ENCODE results near the gene SSBP3. TPM values are rescaled to one million over a fixed set of nuclear protein-coding genes. Genes with fewer than 3 reads are reported as not detected.

The SSBP3 gene
- total and polyA plus RNA-seq, 2 donors from 2014 or later, result 33.3 to 49.6 TPM

DNA sequence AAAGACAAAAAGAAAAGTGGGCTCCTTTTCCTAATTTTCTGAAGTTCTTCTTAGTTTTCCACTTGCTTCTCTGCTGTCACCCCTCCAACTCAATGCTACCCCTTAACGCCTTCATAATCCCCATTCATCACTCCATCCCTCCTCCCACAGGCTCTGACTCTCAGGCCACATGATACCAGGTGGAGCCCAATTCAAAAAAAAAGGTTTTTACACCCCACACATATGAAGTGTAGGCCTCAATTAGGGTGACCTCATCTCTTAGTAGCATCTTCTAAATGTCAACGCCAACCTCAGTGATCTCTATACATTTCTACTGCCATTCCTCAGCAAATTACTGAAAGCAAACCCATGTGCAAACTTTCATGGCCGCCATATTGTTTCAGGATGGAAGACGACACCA, 6.4 kb downstream of the SSBP3 start:
- Histone ChIP-seq H3K36me3 (ENCODE audit: control insufficient read depth in 2 of 3, insufficient read depth in 3 of 3, low read length in 3 of 3) (peaks cover 16 to 38% (median 21%) of the 10 kb centered on the region in 3 donors), H3K27me3 (ENCODE audit: control insufficient read depth, insufficient read depth, low read length) (no peaks in the 10 kb centered on the region), H3K27ac (ENCODE audit: low read depth in 2 of 2, low read length in 2 of 2) (no peak overlapping the region), H3K4me1 (ENCODE audit: control insufficient read depth in 2 of 3, insufficient read depth in 2 of 3, low read depth in 1 of 3, low read length in 3 of 3) (peaks cover 5 to 25% (median 8%) of the 10 kb centered on the region in 3 donors), H3K9me3 (ENCODE audit: control insufficient read depth in 2 of 3, insufficient read depth in 1 of 3, low read length in 3 of 3) (no peaks in the 10 kb centered on the region), H3K9ac (ENCODE audit: low read length in 3 of 3) (no peak overlapping the region), H3K4me3 (ENCODE audit: low read length in 3 of 3) (no peak overlapping the region)
- TF ChIP-seq, protein P1, sequence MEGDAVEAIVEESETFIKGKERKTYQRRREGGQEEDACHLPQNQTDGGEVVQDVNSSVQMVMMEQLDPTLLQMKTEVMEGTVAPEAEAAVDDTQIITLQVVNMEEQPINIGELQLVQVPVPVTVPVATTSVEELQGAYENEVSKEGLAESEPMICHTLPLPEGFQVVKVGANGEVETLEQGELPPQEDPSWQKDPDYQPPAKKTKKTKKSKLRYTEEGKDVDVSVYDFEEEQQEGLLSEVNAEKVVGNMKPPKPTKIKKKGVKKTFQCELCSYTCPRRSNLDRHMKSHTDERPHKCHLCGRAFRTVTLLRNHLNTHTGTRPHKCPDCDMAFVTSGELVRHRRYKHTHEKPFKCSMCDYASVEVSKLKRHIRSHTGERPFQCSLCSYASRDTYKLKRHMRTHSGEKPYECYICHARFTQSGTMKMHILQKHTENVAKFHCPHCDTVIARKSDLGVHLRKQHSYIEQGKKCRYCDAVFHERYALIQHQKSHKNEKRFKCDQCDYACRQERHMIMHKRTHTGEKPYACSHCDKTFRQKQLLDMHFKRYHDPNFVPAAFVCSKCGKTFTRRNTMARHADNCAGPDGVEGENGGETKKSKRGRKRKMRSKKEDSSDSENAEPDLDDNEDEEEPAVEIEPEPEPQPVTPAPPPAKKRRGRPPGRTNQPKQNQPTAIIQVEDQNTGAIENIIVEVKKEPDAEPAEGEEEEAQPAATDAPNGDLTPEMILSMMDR (IDR thresholded peaks at IDR 0.05; ENCODE audit: borderline replicate concordance, extremely low read depth, insufficient read depth), result no peak
- DNase-seq (no peak), FAIRE-seq (no peak)
- intact Hi-C loops (cut with DNase I), result loop anchor here (10.0 kb wide), 1 partner anchor 135 kb away; no protein-coding TSS in a partner anchor

DNA sequence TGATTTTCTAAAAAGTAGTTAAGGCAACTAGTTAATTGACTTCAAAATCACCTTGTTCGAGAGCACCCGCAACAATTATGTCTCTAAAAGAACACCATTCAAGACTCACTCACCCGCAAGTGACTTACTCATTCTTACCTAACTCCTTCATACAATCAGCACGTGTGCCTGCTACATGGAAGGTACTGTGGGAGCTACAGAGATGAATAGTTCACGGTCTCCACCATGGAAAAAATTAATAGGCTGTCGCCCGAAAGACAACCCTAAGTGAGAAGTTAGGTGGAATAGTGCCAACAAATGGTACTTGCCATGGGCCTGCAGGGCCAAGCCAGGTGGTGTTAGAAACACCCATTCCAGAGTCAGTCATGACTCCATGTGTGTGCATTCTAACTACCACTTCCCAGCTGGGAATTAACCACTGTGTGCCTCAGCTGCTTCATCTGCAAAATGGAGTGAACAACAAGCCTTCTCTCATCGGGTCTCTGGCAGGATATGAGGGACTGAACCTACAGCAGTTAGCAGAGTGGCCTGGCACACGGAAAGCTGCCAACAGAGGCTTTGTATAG, 7.1 kb downstream of the SSBP3 start:
- H3K4me3 ChIP-seq (ENCODE audit: low read length in 3 of 3), result no peak overlapping the region
- TF ChIP-seq, protein P1 (IDR thresholded peaks at IDR 0.05; ENCODE audit: borderline replicate concordance, extremely low read depth, insufficient read depth), result no peak
- H3K4me1 ChIP-seq (ENCODE audit: control insufficient read depth in 2 of 3, insufficient read depth in 2 of 3, low read depth in 1 of 3, low read length in 3 of 3), result peaks cover 5 to 21% (median 8%) of the 10 kb centered on the region in 3 donors
- H3K9ac ChIP-seq (ENCODE audit: low read length in 3 of 3), result no peak overlapping the region
- H3K27ac ChIP-seq (ENCODE audit: low read depth in 2 of 2, low read length in 2 of 2), result no peak overlapping the region
- no peaks in the 10 kb centered on the region for H3K27me3 ChIP-seq (ENCODE audit: control insufficient read depth, insufficient read depth, low read length)
- H3K36me3 ChIP-seq (ENCODE audit: control insufficient read depth in 2 of 3, insufficient read depth in 3 of 3, low read length in 3 of 3), result peaks cover 16 to 38% (median 21%) of the 10 kb centered on the region in 3 donors
- H3K9me3 ChIP-seq (ENCODE audit: control insufficient read depth in 2 of 3, insufficient read depth in 1 of 3, low read length in 3 of 3), result no peaks in the 10 kb centered on the region
- FAIRE-seq, result no peak
- no peak for DNase-seq
- intact Hi-C loops (cut with DNase I), result no loop called here

DNA sequence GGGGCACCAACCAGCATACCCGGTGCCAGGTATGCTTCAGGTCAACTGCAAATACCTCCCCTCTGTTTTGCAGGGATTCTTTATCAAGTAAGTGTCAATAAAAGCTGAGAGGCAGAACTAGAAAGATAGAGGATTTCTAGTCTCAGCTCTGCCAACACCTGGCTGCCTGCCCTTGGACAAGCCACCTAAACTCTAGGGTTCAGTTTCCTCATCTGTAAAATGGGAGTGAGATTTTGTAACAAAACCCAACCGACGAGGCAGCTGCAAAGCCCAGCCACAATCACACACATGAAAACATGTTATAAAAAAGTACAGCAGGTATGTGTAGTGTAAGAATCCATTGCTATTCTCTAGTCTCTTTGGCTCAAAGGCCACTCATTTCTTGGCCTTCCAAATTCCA, 8.2 kb downstream of the SSBP3 start:
- TF ChIP-seq, protein P1 (IDR thresholded peaks at IDR 0.05; ENCODE audit: borderline replicate concordance, extremely low read depth, insufficient read depth), result no peak
- FAIRE-seq, result no peak
- no peak overlapping the region for H3K9ac ChIP-seq (ENCODE audit: low read length in 3 of 3)
- intact Hi-C loops (cut with DNase I), result no loop called here
- H3K27me3 ChIP-seq (ENCODE audit: control insufficient read depth, insufficient read depth, low read length), result no peaks in the 10 kb centered on the region
- H3K4me3 ChIP-seq (ENCODE audit: low read length in 3 of 3), result no peak overlapping the region
- H3K9me3 ChIP-seq (ENCODE audit: control insufficient read depth in 2 of 3, insufficient read depth in 1 of 3, low read length in 3 of 3), result no peaks in the 10 kb centered on the region
- H3K36me3 ChIP-seq (ENCODE audit: control insufficient read depth in 2 of 3, insufficient read depth in 3 of 3, low read length in 3 of 3), result peaks cover 19 to 40% (median 21%) of the 10 kb centered on the region in 3 donors
- H3K27ac ChIP-seq (ENCODE audit: low read depth in 2 of 2, low read length in 2 of 2), result no peak overlapping the region
- peaks cover 0 to 15% (median 8%) of the 10 kb centered on the region in 3 donors for H3K4me1 ChIP-seq (ENCODE audit: control insufficient read depth in 2 of 3, insufficient read depth in 2 of 3, low read depth in 1 of 3, low read length in 3 of 3)
- no peak for DNase-seq
